Loucy (cell line): ENCODE results near the gene ZDHHC21.

ENCODE experiments used
- H2AFZ ChIP-seq: fragments of 200-600 bp; sonication (generic); 2 replicates; pipeline ENCODE4 v1.6.0; 2016; ENCODE audit warnings: antibody characterized with exemption, mild to moderate bottlenecking, low read length, moderate library complexity
- H3F3A ChIP-seq: fragments of 200-600 bp; 2 replicates; pipeline ENCODE4 v1.6.0; 2016; ENCODE audit warnings: antibody characterized with exemption, low read depth, mild to moderate bottlenecking
- H3K27me3 ChIP-seq: fragments of 200-600 bp; sonication (generic); 2 replicates; pipeline ENCODE4 v1.6.1; 2014; ENCODE audit warnings: low read length, mild to moderate bottlenecking; ENCODE audit not compliant: insufficient read depth, poor library complexity, severe bottlenecking
- H3K36me3 ChIP-seq: fragments of 200-600 bp; sonication (generic); 2 replicates; pipeline ENCODE4 v1.6.1; 2016; ENCODE audit warnings: low read length; ENCODE audit not compliant: insufficient read depth
- H3K4me1 ChIP-seq: fragments of 200-600 bp; sonication (generic); 2 replicates; pipeline ENCODE4 v1.5.1; 2014; ENCODE audit warnings: low read length, mild to moderate bottlenecking; ENCODE audit not compliant: insufficient read depth, poor library complexity, severe bottlenecking
- H3K4me2 ChIP-seq: fragments of 200-600 bp; sonication (generic); 2 replicates; pipeline ENCODE4 v1.6.0; 2014; ENCODE audit warnings: antibody characterized with exemption, low read length, low read depth, mild to moderate bottlenecking; ENCODE audit not compliant: poor library complexity, severe bottlenecking
- H3K4me3 ChIP-seq: fragments of 200-600 bp; sonication (generic); 2 replicates; pipeline ENCODE4 v1.5.1; 2014; ENCODE audit warnings: low read length, mild to moderate bottlenecking, mixed read lengths; ENCODE audit not compliant: poor library complexity, severe bottlenecking
- H3K79me2 ChIP-seq: fragments of 200-600 bp; sonication (generic); 2 replicates; pipeline ENCODE4 v1.6.1; 2014; ENCODE audit warnings: low read length; ENCODE audit not compliant: insufficient read depth
- H3K9ac ChIP-seq: fragments of 200-600 bp; sonication (generic); 2 replicates; pipeline ENCODE4 v1.6.0; 2014; ENCODE audit warnings: mild to moderate bottlenecking, low read depth, low read length, moderate library complexity; ENCODE audit not compliant: poor library complexity, severe bottlenecking
- H3K9me2 ChIP-seq: fragments of 200-600 bp; sonication (generic); replicated peaks from 2 replicates; pipeline ENCODE4 v1.6.1; 2016; ENCODE audit warnings: low read depth, low read length, mixed read lengths
- H3K9me3 ChIP-seq: fragments of 200-600 bp; sonication (generic); 2 replicates; pipeline ENCODE4 v1.6.1; 2014; ENCODE audit warnings: mild to moderate bottlenecking, antibody characterized with exemption, low read length, low read depth; ENCODE audit not compliant: insufficient read depth
- H4K20me1 ChIP-seq: fragments of 200-600 bp; sonication (generic); 2 replicates; pipeline ENCODE4 v1.6.0; 2014; ENCODE audit warnings: antibody characterized with exemption, low read length, mild to moderate bottlenecking; ENCODE audit not compliant: insufficient read depth, poor library complexity, severe bottlenecking
- EZH2phosphoT487 ChIP-seq: fragments of 200-600 bp; IDR thresholded peaks from 2 replicates; pipeline ENCODE4 v1.6.1; 2018; ENCODE audit warnings: antibody characterized with exemption, mild to moderate bottlenecking, moderate library complexity, borderline replicate concordance
- TF ChIP-seq, protein P1 (sequence below): fragments of 200-600 bp; sonication (generic); conservative IDR thresholded peaks from 2 replicates; pipeline ENCODE4 v1.5.1; 2014; ENCODE audit warnings: mild to moderate bottlenecking, antibody characterized with exemption, low read length

Gene ZDHHC21

DNA sequence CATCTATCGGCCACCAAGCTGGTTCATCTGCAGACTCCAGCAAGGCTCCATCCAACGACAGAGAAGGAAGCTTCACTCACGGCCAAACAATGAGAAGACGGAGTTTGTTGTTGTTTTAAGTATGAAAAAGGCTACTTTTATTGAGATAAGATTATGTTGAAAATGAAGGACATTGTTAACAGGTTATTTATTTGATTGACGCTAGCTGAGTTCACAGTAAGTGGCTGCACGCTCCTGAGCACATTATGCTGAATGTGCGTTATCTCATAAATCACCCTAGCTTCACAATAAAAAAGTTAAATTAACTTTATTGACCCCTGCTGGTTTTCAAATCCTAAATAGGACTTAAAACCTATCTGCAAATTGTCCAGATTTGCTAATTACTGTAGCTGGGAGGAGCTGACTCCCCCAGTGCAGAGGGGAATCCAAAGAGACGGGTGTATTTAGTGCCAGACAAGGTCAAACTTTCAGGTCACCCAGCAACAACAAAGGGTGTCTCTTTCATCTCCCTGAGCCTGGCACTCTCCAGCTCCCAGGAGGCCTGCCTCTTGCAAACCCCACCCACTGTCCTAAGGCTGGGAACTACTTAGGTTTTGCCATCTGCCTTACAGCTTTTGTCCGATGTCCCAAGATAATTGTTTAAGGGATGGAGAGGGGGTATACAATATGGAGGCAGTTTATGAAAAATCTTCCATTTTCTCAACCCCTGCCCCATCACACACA, 129.2 kb downstream of the ZDHHC21 start:
- H3K9me2 ChIP-seq, result no peaks in the 10 kb centered on the region
- H2AFZ ChIP-seq, result no peak overlapping the region
- no peak for TF ChIP-seq EZH2phosphoT487
- TF ChIP-seq, protein P1, sequence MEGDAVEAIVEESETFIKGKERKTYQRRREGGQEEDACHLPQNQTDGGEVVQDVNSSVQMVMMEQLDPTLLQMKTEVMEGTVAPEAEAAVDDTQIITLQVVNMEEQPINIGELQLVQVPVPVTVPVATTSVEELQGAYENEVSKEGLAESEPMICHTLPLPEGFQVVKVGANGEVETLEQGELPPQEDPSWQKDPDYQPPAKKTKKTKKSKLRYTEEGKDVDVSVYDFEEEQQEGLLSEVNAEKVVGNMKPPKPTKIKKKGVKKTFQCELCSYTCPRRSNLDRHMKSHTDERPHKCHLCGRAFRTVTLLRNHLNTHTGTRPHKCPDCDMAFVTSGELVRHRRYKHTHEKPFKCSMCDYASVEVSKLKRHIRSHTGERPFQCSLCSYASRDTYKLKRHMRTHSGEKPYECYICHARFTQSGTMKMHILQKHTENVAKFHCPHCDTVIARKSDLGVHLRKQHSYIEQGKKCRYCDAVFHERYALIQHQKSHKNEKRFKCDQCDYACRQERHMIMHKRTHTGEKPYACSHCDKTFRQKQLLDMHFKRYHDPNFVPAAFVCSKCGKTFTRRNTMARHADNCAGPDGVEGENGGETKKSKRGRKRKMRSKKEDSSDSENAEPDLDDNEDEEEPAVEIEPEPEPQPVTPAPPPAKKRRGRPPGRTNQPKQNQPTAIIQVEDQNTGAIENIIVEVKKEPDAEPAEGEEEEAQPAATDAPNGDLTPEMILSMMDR, result no peak
- no peak overlapping the region for H3K9ac ChIP-seq
- H3K4me3 ChIP-seq, result no peak overlapping the region
- no peaks in the 10 kb centered on the region for H4K20me1 ChIP-seq
- H3K9me3 ChIP-seq, result no peaks in the 10 kb centered on the region
- no peaks in the 10 kb centered on the region for H3K79me2 ChIP-seq
- H3K27me3 ChIP-seq, result no peaks in the 10 kb centered on the region
- no peaks in the 10 kb centered on the region for H3K4me1 ChIP-seq
- H3K4me2 ChIP-seq, result no peak overlapping the region
- H3K36me3 ChIP-seq, result no peaks in the 10 kb centered on the region
- H3F3A ChIP-seq, result no peaks in the 10 kb centered on the region

DNA sequence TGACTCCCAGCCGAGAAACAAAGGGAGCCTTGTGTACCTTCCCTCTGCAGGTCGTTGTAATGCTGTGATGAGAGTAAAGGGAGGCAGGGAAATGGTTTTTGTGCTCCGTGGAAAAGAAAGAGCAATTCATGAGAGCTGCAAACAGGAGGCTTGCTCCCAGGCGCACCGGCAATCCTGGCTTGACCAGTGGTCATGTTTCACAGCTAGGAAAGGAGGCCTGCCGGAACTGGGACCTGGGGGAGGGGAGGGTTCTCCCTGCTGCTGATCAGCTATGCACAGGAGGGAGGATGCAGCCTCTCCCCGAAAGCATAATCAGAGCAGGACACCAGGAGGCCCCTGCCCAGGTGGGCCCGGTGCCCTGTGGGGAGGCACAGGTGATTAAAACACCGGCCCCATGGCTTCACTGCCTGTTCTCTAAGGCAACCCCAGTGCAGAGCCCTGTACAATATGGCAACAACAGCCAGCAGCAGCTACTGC, 131.3 kb downstream of the ZDHHC21 start:
- H3K9me3 ChIP-seq, result no peaks in the 10 kb centered on the region
- no peak overlapping the region for H3K4me3 ChIP-seq
- H3K79me2 ChIP-seq, result no peaks in the 10 kb centered on the region
- no peaks in the 10 kb centered on the region for H3K36me3 ChIP-seq
- H3F3A ChIP-seq, result no peaks in the 10 kb centered on the region
- H2AFZ ChIP-seq, result no peak overlapping the region
- no peaks in the 10 kb centered on the region for H3K9me2 ChIP-seq
- H3K9ac ChIP-seq, result no peak overlapping the region
- H3K4me1 ChIP-seq, result no peaks in the 10 kb centered on the region
- no peaks in the 10 kb centered on the region for H3K27me3 ChIP-seq
- TF ChIP-seq EZH2phosphoT487, result no peak
- TF ChIP-seq, protein P1, result no peak
- H4K20me1 ChIP-seq, result no peaks in the 10 kb centered on the region
- no peak overlapping the region for H3K4me2 ChIP-seq
